Activated B cell treated with CpG ODN at 0.5 μM for 24 hours (primary cell): ENCODE data around the gene PSMD9. TPM values are rescaled to one million over a fixed set of nuclear protein-coding genes. Genes with fewer than 3 reads are reported as not detected.

Experiments
- ATAC-seq: fragments of 200-7000 bp; cut with Tn5 transposase; one replicate; pipeline ENCODE4 v1.10.0; 2021; ENCODE audit warnings: low read depth, mild to moderate bottlenecking, moderate library complexity
- CTCF ChIA-PET: fragments of 350-600 bp; sonication (Branson Sonifier 250); formaldehyde crosslinking; loops from one replicate; lab custom pipeline; 2021; ENCODE audit warnings: antibody characterized with exemption; lab: Charles Lee
- POLR2A ChIA-PET: fragments of 350-600 bp; sonication (Branson Sonifier 250); formaldehyde crosslinking; loops from one replicate; lab custom pipeline; 2021; ENCODE audit warnings: antibody characterized with exemption; lab: Charles Lee
- DNase-seq: peaks from one replicate; pipeline ENCODE4 v3.0.0; 2022
- H3K27ac Mint-ChIP-seq: one replicate; pipeline ENCODE4 v1.8.0; 2020; ENCODE audit warnings: mixed read lengths
- H3K27me3 Mint-ChIP-seq: one replicate; pipeline ENCODE4 v1.8.0; 2021; ENCODE audit warnings: mixed read lengths
- H3K36me3 Mint-ChIP-seq: one replicate; pipeline ENCODE4 v1.8.0; 2021; ENCODE audit warnings: low read depth, mixed read lengths
- H3K4me1 Mint-ChIP-seq: one replicate; pipeline ENCODE4 v1.8.0; 2021; ENCODE audit warnings: mixed read lengths
- H3K4me3 Mint-ChIP-seq: one replicate; pipeline ENCODE4 v1.8.0; 2020; ENCODE audit warnings: mild to moderate bottlenecking, mixed read lengths
- H3K9me3 Mint-ChIP-seq: one replicate; pipeline ENCODE4 v1.8.0; 2020; ENCODE audit warnings: mixed read lengths
- CTCF ChIP-seq: fragments of 200-600 bp; IDR thresholded peaks from one replicate; pipeline ENCODE4 v1.8.0; 2022; ENCODE audit warnings: antibody characterized with exemption, mild to moderate bottlenecking
- intact Hi-C: fragments of 100-400 bp; cut with micrococcal nuclease; formaldehyde crosslinking; loops from one replicate; pipeline ENCODE4 v1.15.1; 2024
- total RNA-seq: library from RNA; stranded (reverse); gene quantifications from 2 replicates; pipeline ENCODE4 v1.2.3, GENCODE V29; 2022

The PSMD9 gene
- 35.9 and 40.2 TPM in 2 replicates for total RNA-seq

GRCh38 chr12:121888478-121889273 is at the start of gene PSMD9:
Gene PSMD9, plus strand, starts transcription at chr12:121888790. Its CDS starts 67 bp downstream, at chr12:121888857.
- Mint-ChIP-seq H3K27ac (peak within 1 kb of the TSS; percentile 98), H3K4me3 (peak within 1 kb of the TSS; percentile 98), H3K27me3 (peaks cover 2% of the 10 kb centered on the region), H3K36me3 (peaks cover 19% of the 10 kb centered on the region), H3K9me3 (no peaks in the 10 kb centered on the region), H3K4me1 (peaks cover 29% of the 10 kb centered on the region)
- POLR2A ChIA-PET = interaction anchor here (0.6 to 2.3 kb wide), 22 partner anchors 50 to 1688 kb away, joined by 3 to 25 read pairs (median 3); partner anchors contain the start of genes DIABLO, RHOF, RPLP0 and TMEM120B
- peak; percentile 95 for ATAC-seq
- intact Hi-C loops = loop anchor here (1.0 to 5.0 kb wide), 8 partner anchors 49 to 638 kb away; partner anchors contain the start of genes DIABLO, KNTC1, RSRC2 and TMEM120B
- CTCF ChIA-PET = interaction anchor here (0.8 to 2.6 kb wide), 7 partner anchors 30 to 118 kb away, joined by 3 to 47 read pairs (median 5); partner anchors contain the start of genes CFAP251 and RHOF
- peak; percentile 97 for DNase-seq
- TF ChIP-seq CTCF = no peak

GRCh38 chr12:121839106-121839992 is 49.2 kb upstream of the PSMD9 start:
- POLR2A ChIA-PET = interaction anchor here (0.5 to 2.8 kb wide), 5 partner anchors 36 to 123 kb away, joined by 3 to 9 read pairs (median 4); partner anchors contain the start of gene PSMD9
- H3K36me3 Mint-ChIP-seq = peaks cover 3% of the 10 kb centered on the region
- no peak for TF ChIP-seq CTCF
- H3K4me3 Mint-ChIP-seq = peak overlapping the region; percentile 97
- peak; percentile 99 for ATAC-seq
- H3K4me1 Mint-ChIP-seq = peaks cover 15% of the 10 kb centered on the region
- intact Hi-C loops = loop anchor here (1.0 to 10.0 kb wide), 6 partner anchors 36 to 385 kb away; partner anchors contain the start of genes DIABLO and TMEM120B
- CTCF ChIA-PET = interaction anchor here (3.9 kb wide), 1 partner anchor 45 kb away, joined by 14 read pairs; the partner anchor contains the start of gene RHOF
- H3K27me3 Mint-ChIP-seq = no peaks in the 10 kb centered on the region
- peak; percentile 99 for DNase-seq
- peak overlapping the region; percentile 88 for H3K27ac Mint-ChIP-seq
- H3K9me3 Mint-ChIP-seq = no peaks in the 10 kb centered on the region

GRCh38 chr12:121839993-121840761 is 48.4 kb upstream of the PSMD9 start:
- Mint-ChIP-seq H3K4me1 (peaks cover 15% of the 10 kb centered on the region), H3K9me3 (no peaks in the 10 kb centered on the region), H3K27me3 (no peaks in the 10 kb centered on the region), H3K36me3 (peaks cover 3% of the 10 kb centered on the region), H3K4me3 (peak overlapping the region; percentile 97), H3K27ac (peak overlapping the region; percentile 88)
- DNase-seq (no peak), ATAC-seq (no peak)
- ChIA-PET POLR2A (interaction anchor here (0.5 to 1.7 kb wide), 3 partner anchors 40 to 780 kb away, joined by 4 to 9 read pairs (median 4); no protein-coding TSS in a partner anchor), CTCF (interaction anchor here (1.3 kb wide), 1 partner anchor 46 kb away, joined by 3 read pairs; no protein-coding TSS in a partner anchor)
- intact Hi-C loops = loop anchor here (1.0 to 10.0 kb wide), 6 partner anchors 37 to 385 kb away; partner anchors contain the start of genes DIABLO and TMEM120B
- no peak for TF ChIP-seq CTCF

GRCh38 chr12:121843236-121843982 is 45.2 kb upstream of the PSMD9 start:
- peaks cover 15% of the 10 kb centered on the region for H3K4me1 Mint-ChIP-seq
- intact Hi-C loops = no loop called here
- no peaks in the 10 kb centered on the region for H3K9me3 Mint-ChIP-seq
- peaks cover 3% of the 10 kb centered on the region for H3K36me3 Mint-ChIP-seq
- TF ChIP-seq CTCF = no peak
- ATAC-seq = no peak
- H3K4me3 Mint-ChIP-seq = no peak overlapping the region
- no peaks in the 10 kb centered on the region for H3K27me3 Mint-ChIP-seq
- H3K27ac Mint-ChIP-seq = no peak overlapping the region
- no peak for DNase-seq
- ChIA-PET POLR2A (interaction anchor here (0.8 kb wide), 1 partner anchor 137 kb away, joined by 3 read pairs; no protein-coding TSS in a partner anchor), CTCF (no interaction called here)
